AG09309 (cell line): ENCODE data around the gene AAGAB.
"Not testable (repeated sequence)": the region's sequence is repeated elsewhere in the genome, so short reads cannot be mapped to it uniquely, and the experiment has no call there.

Experiments
- DNase-seq: peaks from one replicate; pipeline ENCODE4 v3.0.0-alpha.2; 2010; ENCODE audit warnings: low read depth
- H3K4me3 ChIP-seq: 2 replicates; pipeline ENCODE4 v1.5.1; 2011; ENCODE audit warnings: mild to moderate bottlenecking, low read depth, low read length, moderate library complexity; ENCODE audit not compliant: control insufficient read depth
- TF ChIP-seq, protein P1 (sequence below): IDR thresholded peaks from 2 replicates; pipeline ENCODE4 v1.5.1; 2011; ENCODE audit warnings: mild to moderate bottlenecking, low read depth, low read length, inconsistent platforms; ENCODE audit not compliant: insufficient read depth, control insufficient read depth; ENCODE audit errors: missing control alignments

Gene AAGAB

GRCh38 chr15:67156426-67156825 lies 98.0 kb downstream of the AAGAB start:
- TF ChIP-seq, protein P1, sequence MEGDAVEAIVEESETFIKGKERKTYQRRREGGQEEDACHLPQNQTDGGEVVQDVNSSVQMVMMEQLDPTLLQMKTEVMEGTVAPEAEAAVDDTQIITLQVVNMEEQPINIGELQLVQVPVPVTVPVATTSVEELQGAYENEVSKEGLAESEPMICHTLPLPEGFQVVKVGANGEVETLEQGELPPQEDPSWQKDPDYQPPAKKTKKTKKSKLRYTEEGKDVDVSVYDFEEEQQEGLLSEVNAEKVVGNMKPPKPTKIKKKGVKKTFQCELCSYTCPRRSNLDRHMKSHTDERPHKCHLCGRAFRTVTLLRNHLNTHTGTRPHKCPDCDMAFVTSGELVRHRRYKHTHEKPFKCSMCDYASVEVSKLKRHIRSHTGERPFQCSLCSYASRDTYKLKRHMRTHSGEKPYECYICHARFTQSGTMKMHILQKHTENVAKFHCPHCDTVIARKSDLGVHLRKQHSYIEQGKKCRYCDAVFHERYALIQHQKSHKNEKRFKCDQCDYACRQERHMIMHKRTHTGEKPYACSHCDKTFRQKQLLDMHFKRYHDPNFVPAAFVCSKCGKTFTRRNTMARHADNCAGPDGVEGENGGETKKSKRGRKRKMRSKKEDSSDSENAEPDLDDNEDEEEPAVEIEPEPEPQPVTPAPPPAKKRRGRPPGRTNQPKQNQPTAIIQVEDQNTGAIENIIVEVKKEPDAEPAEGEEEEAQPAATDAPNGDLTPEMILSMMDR = no peak
- H3K4me3 ChIP-seq = no peak overlapping the region
- DNase-seq = no peak

- no peak overlapping the region for H3K4me3 ChIP-seq
- TF ChIP-seq, protein P1 = no peak
- no peak for DNase-seq
Measured at GRCh38 chr15:67154249-67154648, 100.2 kb downstream of the AAGAB start.

DNA sequence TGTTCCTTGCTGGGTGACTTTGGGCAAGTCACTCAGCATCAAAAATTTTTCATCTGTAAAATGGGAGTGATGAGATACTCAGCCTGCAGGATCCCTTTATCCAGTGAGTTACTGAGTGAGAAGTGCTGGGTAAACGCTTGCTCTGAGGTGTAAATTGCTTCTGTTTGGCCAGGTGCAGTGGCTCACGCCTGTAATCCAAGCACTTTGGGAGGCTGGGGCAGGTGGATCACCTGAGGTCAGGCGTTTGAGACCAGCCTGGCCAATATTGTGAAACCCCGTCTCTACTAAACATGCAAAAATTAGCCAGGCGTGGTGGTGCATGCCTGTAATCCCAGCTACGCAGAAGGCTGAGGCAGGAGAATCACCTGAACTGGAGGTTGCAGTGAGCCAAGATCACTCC lies 101.4 kb downstream of the AAGAB start:
- not testable (repeated sequence) for DNase-seq, H3K4me3 ChIP-seq

DNA sequence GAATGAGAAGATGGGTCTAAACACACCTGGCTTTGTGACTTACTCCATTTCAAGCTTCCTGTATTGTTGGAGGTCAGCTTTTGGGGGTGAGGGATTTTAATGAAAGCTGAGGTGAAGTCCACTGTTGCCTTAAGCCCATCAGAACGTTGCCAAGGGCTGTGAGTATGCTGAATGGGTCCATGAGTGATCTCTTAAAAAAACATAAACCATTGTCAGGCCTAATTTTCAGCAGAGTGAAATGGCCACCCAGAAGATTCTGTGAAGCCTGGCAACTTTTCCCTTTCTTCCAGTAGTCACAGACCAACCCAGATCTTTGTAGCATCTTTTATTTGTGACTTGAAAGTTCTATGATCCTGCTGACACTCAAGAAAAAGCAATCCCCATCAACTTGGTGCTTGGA lies 102.0 kb downstream of the AAGAB start:
- no peak overlapping the region for H3K4me3 ChIP-seq
- DNase-seq = no peak
- TF ChIP-seq, protein P1 = no peak
